Duodenal mucosa (tissue), 2 donors: ENCODE data around the gene CDRT15L2.
"Not testable (repeated sequence)": the region's sequence is repeated elsewhere in the genome, so short reads cannot be mapped to it uniquely, and the experiment has no call there.

ENCODE experiments used
- H3K27ac ChIP-seq: one replicate; pipeline ENCODE4 v1.7.0; 2013; ENCODE audit warnings: low read depth, low read length
- H3K27me3 ChIP-seq, 2 donors: one replicate each; pipeline ENCODE4 v1.7.0; 2013; ENCODE audit warnings: low read length in 2 of 2, control low read depth in 1 of 2; ENCODE audit not compliant: insufficient read depth in 2 of 2, control insufficient read depth in 1 of 2
- H3K36me3 ChIP-seq, 2 donors: one replicate each; pipeline ENCODE4 v1.7.0; 2013; ENCODE audit warnings: low read length in 2 of 2, control low read depth in 1 of 2; ENCODE audit not compliant: insufficient read depth in 2 of 2, control insufficient read depth in 1 of 2
- H3K4me1 ChIP-seq, 2 donors: one replicate each; pipeline ENCODE4 v1.7.0; 2013; ENCODE audit warnings: low read length in 2 of 2, control low read depth in 1 of 2; ENCODE audit not compliant: insufficient read depth in 2 of 2, control insufficient read depth in 1 of 2
- H3K4me3 ChIP-seq, 2 donors: one replicate each; pipeline ENCODE4 v1.7.0; 2013; ENCODE audit warnings: low read length in 2 of 2, low read depth in 1 of 2
- H3K9ac ChIP-seq, 2 donors: one replicate each; pipeline ENCODE4 v1.7.0; 2013; ENCODE audit warnings: low read length in 2 of 2, low read depth in 1 of 2
- H3K9me3 ChIP-seq, 2 donors: one replicate each; pipeline ENCODE4 v1.7.0; 2013; ENCODE audit warnings: low read length in 2 of 2, control low read depth in 1 of 2; ENCODE audit not compliant: control insufficient read depth in 1 of 2

Gene CDRT15L2

GRCh38 chr17:20579424-20579823, at the start of gene CDRT15L2:
Gene CDRT15L2, plus strand, starts transcription at chr17:20579724. Its CDS starts 20 bp downstream, at chr17:20579744.
- not testable (repeated sequence) for H3K4me1 ChIP-seq, H3K36me3 ChIP-seq, H3K27me3 ChIP-seq, H3K27ac ChIP-seq, H3K4me3 ChIP-seq, H3K9me3 ChIP-seq, H3K9ac ChIP-seq

DNA sequence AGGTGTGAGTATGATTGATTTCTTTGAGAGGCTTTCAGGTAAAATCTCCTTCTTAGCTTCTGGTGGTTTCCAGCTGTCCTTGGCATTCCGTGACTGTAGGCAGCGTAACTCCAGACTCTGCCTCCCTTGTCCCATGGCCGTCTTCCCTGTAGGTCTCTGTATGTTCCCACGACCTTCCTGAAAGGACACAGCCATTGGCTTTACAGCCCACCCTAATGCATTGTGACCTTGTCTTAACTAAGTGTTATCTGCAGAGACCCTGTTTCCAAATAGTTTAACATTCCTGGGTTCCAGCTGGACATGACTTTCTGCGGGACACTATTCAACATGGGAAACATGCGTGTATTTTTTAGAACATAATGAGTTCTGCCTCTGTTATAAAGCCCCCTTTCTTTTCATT, 49.4 kb upstream of the CDRT15L2 start:
- H3K4me3 ChIP-seq, H3K4me1 ChIP-seq, H3K9me3 ChIP-seq, H3K27ac ChIP-seq, H3K36me3 ChIP-seq, H3K9ac ChIP-seq, H3K27me3 ChIP-seq: not testable (repeated sequence)

DNA sequence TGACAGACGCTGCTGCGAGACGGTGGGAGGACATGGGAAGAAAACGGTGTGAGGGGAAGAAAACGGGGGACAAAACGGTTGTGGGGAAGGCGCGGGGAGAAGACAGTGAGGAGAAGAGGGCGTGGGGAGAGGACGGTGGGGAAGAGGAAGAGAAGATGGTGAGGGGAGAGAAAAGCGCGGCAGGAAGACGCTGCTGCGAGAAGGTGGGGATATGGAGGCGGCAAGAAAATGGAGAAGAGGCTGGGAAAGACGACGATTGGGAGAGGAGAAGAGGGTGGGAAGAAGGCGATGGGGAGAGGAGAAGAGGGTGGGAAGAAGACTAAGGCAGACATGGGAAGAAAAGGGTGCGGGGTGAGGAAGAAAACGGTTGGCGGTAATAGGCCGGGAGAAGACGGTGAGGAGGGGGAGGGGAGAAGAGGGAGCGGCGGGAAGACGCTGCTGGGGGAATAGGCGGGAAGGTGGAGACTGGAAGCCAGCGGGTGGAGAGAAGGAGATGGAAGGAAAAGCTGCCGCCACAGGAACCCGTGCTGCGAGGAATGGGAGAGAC, 46.9 kb upstream of the CDRT15L2 start:
- not testable (repeated sequence) for H3K9ac ChIP-seq, H3K9me3 ChIP-seq, H3K27ac ChIP-seq, H3K4me1 ChIP-seq, H3K27me3 ChIP-seq, H3K36me3 ChIP-seq
- H3K4me3 ChIP-seq = peak overlapping the region in 1 of 2 donors; percentile 43

DNA sequence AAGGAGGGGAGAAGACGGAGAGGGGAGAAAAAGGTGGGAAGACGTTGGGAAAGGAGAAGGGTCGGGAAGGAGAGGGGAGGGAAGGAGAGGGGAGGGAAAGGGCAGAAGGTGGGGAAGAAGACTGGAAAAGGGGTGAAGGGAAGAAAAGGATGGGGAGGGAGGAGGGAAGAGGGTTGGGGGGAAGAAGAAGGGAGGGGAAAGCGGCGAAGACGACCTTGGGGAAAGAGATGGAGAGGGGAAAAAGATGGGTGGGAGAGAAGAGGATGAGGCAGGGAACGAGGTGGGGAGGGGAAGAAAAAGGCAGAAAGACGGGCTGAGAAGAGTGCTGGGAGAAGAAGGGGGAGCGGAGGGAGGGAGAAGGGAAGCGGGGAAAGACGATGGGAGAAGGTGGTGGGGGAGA, 46.3 kb upstream of the CDRT15L2 start:
- not testable (repeated sequence) for H3K27ac ChIP-seq, H3K9me3 ChIP-seq, H3K9ac ChIP-seq, H3K36me3 ChIP-seq, H3K4me3 ChIP-seq, H3K27me3 ChIP-seq, H3K4me1 ChIP-seq

- not testable (repeated sequence) for H3K4me3 ChIP-seq, H3K4me1 ChIP-seq, H3K27ac ChIP-seq, H3K9ac ChIP-seq, H3K9me3 ChIP-seq, H3K36me3 ChIP-seq, H3K27me3 ChIP-seq
Observed at GRCh38 chr17:20534711-20535550, 44.6 kb upstream of the CDRT15L2 start.

- not testable (repeated sequence) for H3K36me3 ChIP-seq, H3K9ac ChIP-seq, H3K9me3 ChIP-seq, H3K4me3 ChIP-seq, H3K4me1 ChIP-seq, H3K27ac ChIP-seq, H3K27me3 ChIP-seq
Observed at GRCh38 chr17:20540414-20540813, 39.1 kb upstream of the CDRT15L2 start.

- not testable (repeated sequence) for H3K4me1 ChIP-seq, H3K36me3 ChIP-seq, H3K4me3 ChIP-seq, H3K27me3 ChIP-seq, H3K9me3 ChIP-seq, H3K27ac ChIP-seq, H3K9ac ChIP-seq
Observed at GRCh38 chr17:20540865-20541264, 38.7 kb upstream of the CDRT15L2 start.

DNA sequence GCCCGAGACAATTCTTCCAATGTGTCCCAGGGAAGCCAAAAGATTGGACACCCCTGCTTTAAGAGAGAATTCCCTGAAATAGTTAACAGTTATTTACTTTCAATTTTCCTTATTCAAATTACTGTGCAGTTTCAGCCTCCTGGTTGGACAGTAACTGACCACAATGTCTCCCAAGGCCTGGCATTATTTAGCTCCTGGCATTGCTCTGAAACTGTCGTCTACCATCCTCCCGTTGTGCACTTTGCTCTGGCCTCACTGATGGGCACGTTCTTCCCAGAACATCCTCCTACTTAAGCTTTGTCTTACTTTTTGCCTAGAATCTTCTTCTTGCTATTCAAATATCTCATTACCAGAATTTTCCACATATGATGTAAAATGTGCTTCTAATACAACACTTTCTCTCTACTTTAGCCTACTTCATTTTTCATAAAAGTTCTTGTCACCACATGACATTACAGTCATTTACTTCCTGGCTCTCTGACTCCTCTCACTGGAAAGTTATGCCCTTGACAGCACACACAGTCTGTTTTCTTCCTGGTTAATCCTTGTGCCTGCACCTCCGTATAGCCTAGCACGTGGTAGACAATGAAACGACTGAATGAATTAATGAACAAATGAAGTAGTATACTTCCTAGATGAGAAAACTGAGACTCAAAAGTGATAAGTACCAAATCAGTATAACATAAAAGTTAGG, 37.5 kb upstream of the CDRT15L2 start:
- H3K9me3 ChIP-seq, H3K27ac ChIP-seq, H3K9ac ChIP-seq, H3K4me1 ChIP-seq, H3K36me3 ChIP-seq, H3K27me3 ChIP-seq, H3K4me3 ChIP-seq: not testable (repeated sequence)

GRCh38 chr17:20547923-20548322, 31.6 kb upstream of the CDRT15L2 start:
- not testable (repeated sequence) for H3K27me3 ChIP-seq, H3K9me3 ChIP-seq, H3K36me3 ChIP-seq, H3K4me1 ChIP-seq, H3K4me3 ChIP-seq, H3K9ac ChIP-seq, H3K27ac ChIP-seq

- H3K9me3 ChIP-seq, H3K27me3 ChIP-seq, H3K9ac ChIP-seq, H3K27ac ChIP-seq, H3K36me3 ChIP-seq, H3K4me3 ChIP-seq, H3K4me1 ChIP-seq: not testable (repeated sequence)
Observed at GRCh38 chr17:20552920-20553319, 26.6 kb upstream of the CDRT15L2 start.
